Gastrocnemius medialis (tissue), 4 donors: ENCODE data around the gene MON1B.

Experiments
- CTCF ChIP-seq, 5 experiments: fragments of 450-650 bp in 3 of 5; fragments of 200-600 bp in 2 of 5; sonication (generic) in 2 of 5; IDR thresholded peaks in 4 of 5; conservative IDR thresholded peaks in 1 of 5; 1 replicate in 4 of 5; 2 replicates in 1 of 5; pipeline ENCODE4 v1.5.1; 2016 to 2019; ENCODE audit warnings: antibody characterized with exemption in 5 of 5, mild to moderate bottlenecking in 3 of 5, moderate library complexity in 3 of 5
- POLR2A ChIP-seq, 2 donors: fragments of 450-650 bp; IDR thresholded peaks; one replicate each; pipeline ENCODE4 v1.6.1; 2017; ENCODE audit warnings: antibody characterized with exemption in 2 of 2, mild to moderate bottlenecking in 2 of 2, moderate library complexity in 2 of 2

GRCh38 chr16:77234611-77235010 is 43.6 kb downstream of the MON1B start:
- TF ChIP-seq CTCF (IDR thresholded peaks at IDR 0.05 in 4 of 5, conservative IDR thresholded peaks at IDR 0.05 in 1 of 5): no peak
- no peak for TF ChIP-seq POLR2A (IDR thresholded peaks at IDR 0.05)
